HS-5 (cell line): ENCODE measurements around the gene DCLRE1B.

Experiments
- DNase-seq: peaks from one replicate; pipeline ENCODE4 v3.0.0-alpha.2; 2012; ENCODE audit warnings: low read depth

DCLRE1B gene

GRCh38 chr1:113887402-113888175, 17.5 kb upstream of the DCLRE1B start, which contains the start of gene BCL2L15:
Gene BCL2L15 (minus strand): TSS chr1:113887581. CDS start chr1:113887375, 206 bp downstream.
- DNase-seq, result no peak

GRCh38 chr1:113890816-113891215, 14.3 kb upstream of the DCLRE1B start:
- no peak for DNase-seq

GRCh38 chr1:113891631-113892220, 13.4 kb upstream of the DCLRE1B start:
- DNase-seq, result no peak

- DNase-seq, result no peak
Measured at GRCh38 chr1:113893267-113893666, 11.9 kb upstream of the DCLRE1B start.

GRCh38 chr1:113895098-113895497, 10.0 kb upstream of the DCLRE1B start:
- no peak for DNase-seq

GRCh38 chr1:113895961-113896360, 9.2 kb upstream of the DCLRE1B start:
- no peak for DNase-seq

- DNase-seq, result no peak
Measured at GRCh38 chr1:113898241-113898814, 6.8 kb upstream of the DCLRE1B start.

GRCh38 chr1:113899111-113899510, 6.0 kb upstream of the DCLRE1B start:
- no peak for DNase-seq

GRCh38 chr1:113901191-113901590, 3.9 kb upstream of the DCLRE1B start:
- DNase-seq, result no peak

GRCh38 chr1:113903501-113904292, 1.4 kb upstream of the DCLRE1B start:
- DNase-seq, result no peak

- DNase-seq, result no peak
Measured at GRCh38 chr1:113904293-113904673, 843 bp upstream of the DCLRE1B start.

GRCh38 chr1:113905435-113905861, 322 bp downstream of the DCLRE1B start:
- no peak for DNase-seq

GRCh38 chr1:113912594-113913311, 7.6 kb downstream of the DCLRE1B start:
- DNase-seq, result no peak

- DNase-seq, result no peak
Measured at GRCh38 chr1:113913312-113913668, 8.2 kb downstream of the DCLRE1B start.

- DNase-seq, result no peak
Measured at GRCh38 chr1:113913887-113914664, 8.9 kb downstream of the DCLRE1B start.

- DNase-seq, result no peak
Measured at GRCh38 chr1:113916974-113917373, 11.8 kb downstream of the DCLRE1B start.

- no peak for DNase-seq
Measured at GRCh38 chr1:113917400-113918082, 12.4 kb downstream of the DCLRE1B start.

GRCh38 chr1:113918243-113918642, 13.1 kb downstream of the DCLRE1B start:
- DNase-seq, result no peak

- no peak for DNase-seq
Measured at GRCh38 chr1:113922957-113923356, 17.8 kb downstream of the DCLRE1B start.

GRCh38 chr1:113924473-113924872, 19.3 kb downstream of the DCLRE1B start:
- no peak for DNase-seq
